SU-DHL-6 (cell line): ENCODE data around the gene PLXDC2.

Experiments
- H2AFZ ChIP-seq: fragments of 200-600 bp; sonication (generic); 2 replicates; pipeline ENCODE4 v1.6.1; 2014; ENCODE audit warnings: low read depth, mild to moderate bottlenecking, moderate library complexity, mixed read lengths, antibody characterized with exemption, low read length; ENCODE audit not compliant: severe bottlenecking
- H3F3A ChIP-seq: fragments of 200-600 bp; shearing (Covaris generic); 2 replicates; pipeline ENCODE4 v1.6.0; 2016; ENCODE audit warnings: antibody characterized with exemption, mild to moderate bottlenecking; ENCODE audit not compliant: insufficient read depth
- H3K27ac ChIP-seq: fragments of 200-600 bp; sonication (generic); 2 replicates; pipeline ENCODE4 v1.5.1; 2016; ENCODE audit warnings: low read depth, mild to moderate bottlenecking, low read length, moderate library complexity, mixed read lengths
- H3K27me3 ChIP-seq: fragments of 200-600 bp; sonication (generic), shearing (Covaris generic); 2 replicates; pipeline ENCODE4 v1.6.0; 2014; ENCODE audit warnings: mild to moderate bottlenecking, low read length
- H3K36me3 ChIP-seq: fragments of 200-600 bp; sonication (generic); 2 replicates; pipeline ENCODE4 v1.6.1; 2014; ENCODE audit warnings: mild to moderate bottlenecking, low read length, mixed read lengths
- H3K4me2 ChIP-seq: fragments of 300-600, 200-600 bp; shearing (Covaris generic), sonication (generic); 2 replicates; pipeline ENCODE4 v1.6.0; 2014; ENCODE audit warnings: low read length, low read depth, mild to moderate bottlenecking; ENCODE audit not compliant: poor library complexity, severe bottlenecking
- H3K4me3 ChIP-seq: fragments of 200-600 bp; sonication (generic); 2 replicates; pipeline ENCODE4 v1.5.1; 2014; ENCODE audit warnings: antibody characterized with exemption, low read length, mild to moderate bottlenecking, mixed read lengths; ENCODE audit not compliant: insufficient read depth, poor library complexity, severe bottlenecking
- H3K79me2 ChIP-seq: fragments of 200-600 bp; sonication (generic); 2 replicates; pipeline ENCODE4 v1.6.1; 2014; ENCODE audit warnings: mild to moderate bottlenecking, low read length, moderate library complexity; ENCODE audit not compliant: insufficient read depth
- H3K9ac ChIP-seq: fragments of 200-600 bp; sonication (generic); 2 replicates; pipeline ENCODE4 v1.7.0; 2014; ENCODE audit warnings: mild to moderate bottlenecking, low read length
- H3K9me2 ChIP-seq: fragments of 200-600 bp; sonication (generic); replicated peaks from 2 replicates; pipeline ENCODE4 v1.6.1; 2014; ENCODE audit warnings: low read length; ENCODE audit not compliant: insufficient read depth
- H3K9me3 ChIP-seq: fragments of 200-600 bp; sonication (generic); 2 replicates; pipeline ENCODE4 v1.6.1; 2014; ENCODE audit warnings: low read length, mixed read lengths; ENCODE audit not compliant: insufficient read depth
- H4K20me1 ChIP-seq: fragments of 200-600 bp; sonication (generic); 2 replicates; pipeline ENCODE4 v1.6.1; 2014; ENCODE audit warnings: low read depth, mild to moderate bottlenecking, antibody characterized with exemption, low read length, moderate library complexity, mixed read lengths
- CTCF ChIP-seq: fragments of 200-600 bp; sonication (generic); IDR thresholded peaks from one replicate; pipeline ENCODE4 v1.5.1; 2017; ENCODE audit warnings: antibody characterized with exemption, mild to moderate bottlenecking, low read length, moderate library complexity; ENCODE audit not compliant: insufficient read depth, poor library complexity, severe bottlenecking
- EZH2phosphoT487 ChIP-seq: fragments of 200-600 bp; sonication (generic), shearing (Covaris generic); conservative IDR thresholded peaks from 2 replicates; pipeline ENCODE4 v1.6.1; 2018; ENCODE audit warnings: mild to moderate bottlenecking, antibody characterized with exemption, low read length, moderate library complexity, mixed read lengths

The PLXDC2 gene

GRCh38 chr10:20029523-20029922 lies 213.3 kb downstream of the PLXDC2 start:
- H3K36me3 ChIP-seq, result no peaks in the 10 kb centered on the region
- no peaks in the 10 kb centered on the region for H3K79me2 ChIP-seq
- H4K20me1 ChIP-seq, result no peaks in the 10 kb centered on the region
- H3K27ac ChIP-seq, result no peak overlapping the region
- TF ChIP-seq EZH2phosphoT487 (no peak), CTCF (no peak)
- H3K9me3 ChIP-seq, result no peaks in the 10 kb centered on the region
- no peak overlapping the region for H2AFZ ChIP-seq
- no peaks in the 10 kb centered on the region for H3F3A ChIP-seq
- H3K9ac ChIP-seq, result no peak overlapping the region
- no peaks in the 10 kb centered on the region for H3K9me2 ChIP-seq
- H3K4me3 ChIP-seq, result no peak overlapping the region
- 0 out of 2 replicates have a peak, but pooled peaks cover under 1% of the 10 kb centered on the region for H3K27me3 ChIP-seq
- H3K4me2 ChIP-seq, result no peak overlapping the region

GRCh38 chr10:20033476-20033875 lies 217.2 kb downstream of the PLXDC2 start:
- Histone ChIP-seq H3K9me3 (no peaks in the 10 kb centered on the region), H3K4me2 (no peak overlapping the region), H3K4me3 (no peak overlapping the region), H4K20me1 (no peaks in the 10 kb centered on the region), H3K27me3 (0 out of 2 replicates have a peak, but pooled peaks cover 2% of the 10 kb centered on the region), H3F3A (no peaks in the 10 kb centered on the region), H2AFZ (no peak overlapping the region), H3K9me2 (no peaks in the 10 kb centered on the region), H3K27ac (no peak overlapping the region), H3K36me3 (no peaks in the 10 kb centered on the region), H3K79me2 (no peaks in the 10 kb centered on the region), H3K9ac (no peak overlapping the region)
- TF ChIP-seq CTCF (no peak), EZH2phosphoT487 (no peak)

GRCh38 chr10:20034732-20035131 lies 218.5 kb downstream of the PLXDC2 start:
- Histone ChIP-seq H3K36me3 (no peaks in the 10 kb centered on the region), H3K4me3 (no peak overlapping the region), H3K79me2 (no peaks in the 10 kb centered on the region), H3K4me2 (no peak overlapping the region), H3F3A (no peaks in the 10 kb centered on the region), H4K20me1 (no peaks in the 10 kb centered on the region), H3K27me3 (0 out of 2 replicates have a peak, but pooled peaks cover 2% of the 10 kb centered on the region), H3K9ac (no peak overlapping the region), H3K9me2 (no peaks in the 10 kb centered on the region), H3K27ac (no peak overlapping the region), H3K9me3 (no peaks in the 10 kb centered on the region), H2AFZ (no peak overlapping the region)
- TF ChIP-seq CTCF (no peak), EZH2phosphoT487 (no peak)
